Stomach (tissue), 4 donors: ENCODE data around the gene OR10P1.

Experiments used
- CTCF ChIP-seq, 7 experiments: fragments of 450-650 bp in 4 of 7; fragments of 200-600 bp in 3 of 7; sonication (generic) in 3 of 7; IDR thresholded peaks; one replicate each; pipeline ENCODE4 v1.5.1; 2016 to 2019; ENCODE audit warnings: antibody characterized with exemption in 7 of 7, control low read depth in 2 of 7, mild to moderate bottlenecking in 1 of 7
- EP300 ChIP-seq: sonication (generic); formaldehyde crosslinking; IDR thresholded peaks from one replicate; pipeline ENCODE4 v1.6.1; 2017; ENCODE audit warnings: antibody characterized with exemption
- POLR2A ChIP-seq, 4 donors: fragments of 450-650 bp; IDR thresholded peaks; one replicate each; pipeline ENCODE4 v1.6.1; 2016; ENCODE audit warnings: antibody characterized with exemption in 4 of 4, control low read depth in 2 of 4, mild to moderate bottlenecking in 1 of 4, moderate library complexity in 1 of 4
- POLR2AphosphoS5 ChIP-seq, 3 donors: sonication (generic); formaldehyde crosslinking; IDR thresholded peaks; one replicate each; pipeline ENCODE4 v1.6.1; 2016; ENCODE audit warnings: antibody characterized with exemption in 3 of 3

GRCh38 chr12:55642267-55642666, 5.6 kb downstream of the OR10P1 start:
- TF ChIP-seq POLR2A (IDR thresholded peaks at IDR 0.05) (no peak), POLR2AphosphoS5 (IDR thresholded peaks at IDR 0.05) (no peak), CTCF (IDR thresholded peaks at IDR 0.05) (no peak), EP300 (no peak)
